ENCODE results near the gene EXPH5.

DNA sequence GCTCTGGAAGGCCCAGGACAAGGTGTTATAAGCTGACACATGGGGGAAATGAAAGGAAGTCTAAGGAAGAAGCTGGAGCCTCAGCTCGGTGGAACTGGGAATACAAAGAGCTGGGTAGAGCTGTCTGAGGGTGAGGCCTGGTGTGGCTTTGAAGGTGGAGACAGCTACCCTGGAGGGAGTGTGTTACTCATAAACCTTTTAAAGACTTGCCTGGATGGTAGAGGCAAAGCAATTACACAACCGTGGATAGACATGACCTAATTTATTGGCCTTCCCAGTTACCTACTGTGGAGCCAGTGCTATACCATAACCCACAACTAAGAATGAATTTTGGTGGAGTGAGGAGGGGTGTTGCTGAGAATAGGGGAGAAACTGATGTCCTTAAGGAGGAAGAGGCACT, 22.6 kb downstream of the EXPH5 start:
- TF ChIP-seq CTCF (IDR thresholded peaks at IDR 0.05) (no peak), EZH2 (IDR thresholded peaks at IDR 0.05; ENCODE audit: borderline replicate concordance, insufficient read depth, low read depth, low read length, poor library complexity, severe bottlenecking) (no peak)
